GM18498 (cell line): ENCODE results near the gene TSPAN16.
A peak's percentile ranks its signal among the peaks of the same experiment; 100 is the strongest.
"Not testable (repeated sequence)": the region's sequence is repeated elsewhere in the genome, so short reads cannot be mapped to it uniquely, and the experiment has no call there.

Source experiments
- ATAC-seq: cut with Tn5 transposase; IDR thresholded peaks from one replicate; pipeline ENCODE4 v1.9.1; 2021; ENCODE audit warnings: mild to moderate bottlenecking, moderate library complexity; ENCODE audit not compliant: unreplicated experiment

TSPAN16 gene

GRCh38 chr19:11306337-11306736 is 10.4 kb downstream of the TSPAN16 start:
- ATAC-seq: no peak

GRCh38 chr19:11320278-11320995 is 24.5 kb downstream of the TSPAN16 start:
- ATAC-seq: not testable (repeated sequence)

- ATAC-seq: no peak
Measured at GRCh38 chr19:11321191-11322126, 25.5 kb downstream of the TSPAN16 start.

GRCh38 chr19:11322269-11323024 is 26.5 kb downstream of the TSPAN16 start:
- no peak for ATAC-seq

- ATAC-seq: no peak
Measured at GRCh38 chr19:11323601-11324078, 27.7 kb downstream of the TSPAN16 start.

- peak; percentile 68 for ATAC-seq
Measured at GRCh38 chr19:11324079-11324661, 28.2 kb downstream of the TSPAN16 start.

GRCh38 chr19:11324748-11325389 is 28.9 kb downstream of the TSPAN16 start:
- ATAC-seq: no peak

GRCh38 chr19:11325544-11325943 is 29.6 kb downstream of the TSPAN16 start:
- no peak for ATAC-seq

- no peak for ATAC-seq
Measured at GRCh38 chr19:11330127-11330526, 34.2 kb downstream of the TSPAN16 start.

- ATAC-seq: no peak
Measured at GRCh38 chr19:11331502-11331901, 35.5 kb downstream of the TSPAN16 start.

GRCh38 chr19:11332822-11333221 is 36.9 kb downstream of the TSPAN16 start:
- ATAC-seq: no peak

GRCh38 chr19:11333838-11334237 is 37.9 kb downstream of the TSPAN16 start:
- ATAC-seq: not testable (repeated sequence)

GRCh38 chr19:11335449-11336146 is 39.6 kb downstream of the TSPAN16 start:
- ATAC-seq: no peak

- ATAC-seq: no peak
Measured at GRCh38 chr19:11337080-11337479, 41.1 kb downstream of the TSPAN16 start.

- no peak for ATAC-seq
Measured at GRCh38 chr19:11338121-11338520, 42.2 kb downstream of the TSPAN16 start.

GRCh38 chr19:11338569-11339253 is 42.8 kb downstream of the TSPAN16 start:
- no peak for ATAC-seq

- ATAC-seq: no peak
Measured at GRCh38 chr19:11339254-11340098, 43.5 kb downstream of the TSPAN16 start, which contains the start of gene RAB3D. Gene RAB3D, minus strand, starts transcription at chr19:11339657. Its CDS starts 2,258 bp downstream, at chr19:11337399.

- not testable (repeated sequence) for ATAC-seq
Measured at GRCh38 chr19:11340099-11340467, 44.1 kb downstream of the TSPAN16 start.
